ENCODE results near the gene SULF2. TPM values are rescaled to one million over a fixed set of nuclear protein-coding genes. Genes with fewer than 3 reads are reported as not detected.

SULF2 gene
- total RNA-seq, 1 experiment from 2014 or later = 13.0 TPM

DNA sequence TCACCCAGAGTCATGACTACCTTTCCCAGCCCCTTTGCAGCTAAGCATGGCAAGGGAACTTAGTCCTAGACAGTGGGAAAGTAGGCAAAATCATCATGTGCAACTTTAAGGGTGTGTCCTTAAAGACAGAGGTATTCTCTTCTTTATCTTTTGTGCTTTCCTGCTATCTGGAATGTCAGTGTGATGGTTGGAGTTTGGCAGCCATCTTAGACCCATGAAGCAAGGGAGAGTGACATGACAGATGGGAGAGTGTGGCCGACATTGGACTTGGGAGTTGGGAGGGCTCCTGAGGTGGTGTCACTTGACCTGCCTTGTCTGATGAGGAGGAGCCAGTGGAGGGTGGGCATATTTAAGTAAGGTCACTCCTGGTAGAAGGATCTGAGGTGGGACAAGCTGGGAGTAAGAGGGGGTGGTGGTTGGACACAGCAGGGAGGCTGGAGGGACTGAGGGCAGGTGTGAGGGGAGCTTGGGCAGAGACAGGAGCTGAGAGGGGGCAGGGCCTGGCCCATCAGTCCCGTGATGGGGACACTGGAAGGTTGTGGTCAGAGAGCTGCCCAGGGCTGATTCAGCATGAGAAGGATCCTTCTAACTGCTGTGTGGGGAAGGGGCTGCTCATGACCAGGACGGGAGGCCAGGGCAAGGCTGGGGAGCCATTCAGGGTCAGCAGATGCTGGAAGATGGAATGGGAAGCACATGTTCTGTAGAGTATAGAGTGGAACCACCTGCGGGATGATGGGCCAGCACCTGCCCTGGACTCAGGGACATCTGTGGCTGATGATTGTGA lies 29.5 kb upstream of the SULF2 start:
- Histone ChIP-seq H3K79me2 (ENCODE audit: insufficient read depth, low read length) (no peaks in the 10 kb centered on the region), H3K9ac (ENCODE audit: low read length) (no peak overlapping the region), H3K27me3 (ENCODE audit: insufficient read depth, low read length) (peaks cover 61% of the 10 kb centered on the region), H3K4me3 (replicated peaks in 1 of 2; ENCODE audit: low read depth in 1 of 2, low read length in 2 of 2) (no peak overlapping the region), H3K9me3 (ENCODE audit: control insufficient read depth in 1 of 2, insufficient read depth in 1 of 2, low read depth in 1 of 2, low read length in 2 of 2) (no peaks in the 10 kb centered on the region), H3K4me1 (ENCODE audit: control insufficient read depth in 1 of 2, insufficient read depth in 2 of 2, low read length in 2 of 2) (peaks cover 0 to 8% of the 10 kb centered on the region in 2 experiments; a peak in 2 of 4 replicates), H2AFZ (ENCODE audit: low read depth, low read length, poor library complexity, severe bottlenecking) (no peak overlapping the region), H3K9me2 (ENCODE audit: insufficient read depth) (no peaks in the 10 kb centered on the region), H3K27ac (ENCODE audit: low read depth, low read length) (no peak overlapping the region), H3K4me2 (ENCODE audit: low read length) (no peak overlapping the region), H4K20me1 (ENCODE audit: insufficient read depth) (no peaks in the 10 kb centered on the region), H3K36me3 (ENCODE audit: control insufficient read depth in 1 of 2, insufficient read depth in 2 of 2, low read length in 2 of 2) (no peaks in the 10 kb centered on the region)
- CTCF ChIA-PET = interaction anchor here (1.5 kb wide), 1 partner anchor 40 kb away, joined by 3 read pairs; no protein-coding TSS in a partner anchor
- BruUV-seq (replicated peaks) = no TSS peak
- DNase-seq (ENCODE audit: low read depth, low spot score) = no peak
- RAD21 ChIA-PET (ENCODE audit: low non-redundant PET in 1 of 2, low total read pairs in 2 of 2, uncharacterized antibody in 2 of 2, unreplicated experiment in 2 of 2) = no interaction called here
- ATAC-seq = peak; percentile 21; the same call in 1 of the 2 replicates
- intact Hi-C loops (cut with micrococcal nuclease) = loop anchor here (10.0 kb wide), 1 partner anchor 80 kb away; no protein-coding TSS in a partner anchor
- TF ChIP-seq CEBPB (IDR thresholded peaks at IDR 0.05; ENCODE audit: low read depth) = no peak
- no peak for TF ChIP-seq SIN3A (IDR thresholded peaks at IDR 0.05; ENCODE audit: low read depth)
- TF ChIP-seq, protein P1, sequence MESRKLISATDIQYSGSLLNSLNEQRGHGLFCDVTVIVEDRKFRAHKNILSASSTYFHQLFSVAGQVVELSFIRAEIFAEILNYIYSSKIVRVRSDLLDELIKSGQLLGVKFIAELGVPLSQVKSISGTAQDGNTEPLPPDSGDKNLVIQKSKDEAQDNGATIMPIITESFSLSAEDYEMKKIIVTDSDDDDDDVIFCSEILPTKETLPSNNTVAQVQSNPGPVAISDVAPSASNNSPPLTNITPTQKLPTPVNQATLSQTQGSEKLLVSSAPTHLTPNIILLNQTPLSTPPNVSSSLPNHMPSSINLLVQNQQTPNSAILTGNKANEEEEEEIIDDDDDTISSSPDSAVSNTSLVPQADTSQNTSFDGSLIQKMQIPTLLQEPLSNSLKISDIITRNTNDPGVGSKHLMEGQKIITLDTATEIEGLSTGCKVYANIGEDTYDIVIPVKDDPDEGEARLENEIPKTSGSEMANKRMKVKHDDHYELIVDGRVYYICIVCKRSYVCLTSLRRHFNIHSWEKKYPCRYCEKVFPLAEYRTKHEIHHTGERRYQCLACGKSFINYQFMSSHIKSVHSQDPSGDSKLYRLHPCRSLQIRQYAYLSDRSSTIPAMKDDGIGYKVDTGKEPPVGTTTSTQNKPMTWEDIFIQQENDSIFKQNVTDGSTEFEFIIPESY (IDR thresholded peaks at IDR 0.05; ENCODE audit: extremely low read depth, insufficient replicate concordance, low read length) = no peak
- no peak for TF ChIP-seq YY1 (IDR thresholded peaks at IDR 0.05; ENCODE audit: extremely low read depth, insufficient replicate concordance, low read depth, low read length)
- no peak for TF ChIP-seq TCF7L2 (IDR thresholded peaks at IDR 0.05; ENCODE audit: borderline replicate concordance, extremely low read depth, insufficient read depth, insufficient read length)
- TF ChIP-seq RAD21 (IDR thresholded peaks at IDR 0.05; ENCODE audit: low read depth) = no peak
- TF ChIP-seq JUND (IDR thresholded peaks at IDR 0.05) = no peak
- TF ChIP-seq EZH2phosphoT487 (IDR thresholded peaks at IDR 0.05; ENCODE audit: borderline replicate concordance) = no peak
- TF ChIP-seq EZH2 (IDR thresholded peaks at IDR 0.05) = no peak
- POLR2A ChIA-PET = no interaction called here
